ENCODE measurements around the gene MID1IP1.

GRCh38 chrX:38850807-38851544, 49.7 kb downstream of the MID1IP1 start:
- TF ChIP-seq, protein P1, sequence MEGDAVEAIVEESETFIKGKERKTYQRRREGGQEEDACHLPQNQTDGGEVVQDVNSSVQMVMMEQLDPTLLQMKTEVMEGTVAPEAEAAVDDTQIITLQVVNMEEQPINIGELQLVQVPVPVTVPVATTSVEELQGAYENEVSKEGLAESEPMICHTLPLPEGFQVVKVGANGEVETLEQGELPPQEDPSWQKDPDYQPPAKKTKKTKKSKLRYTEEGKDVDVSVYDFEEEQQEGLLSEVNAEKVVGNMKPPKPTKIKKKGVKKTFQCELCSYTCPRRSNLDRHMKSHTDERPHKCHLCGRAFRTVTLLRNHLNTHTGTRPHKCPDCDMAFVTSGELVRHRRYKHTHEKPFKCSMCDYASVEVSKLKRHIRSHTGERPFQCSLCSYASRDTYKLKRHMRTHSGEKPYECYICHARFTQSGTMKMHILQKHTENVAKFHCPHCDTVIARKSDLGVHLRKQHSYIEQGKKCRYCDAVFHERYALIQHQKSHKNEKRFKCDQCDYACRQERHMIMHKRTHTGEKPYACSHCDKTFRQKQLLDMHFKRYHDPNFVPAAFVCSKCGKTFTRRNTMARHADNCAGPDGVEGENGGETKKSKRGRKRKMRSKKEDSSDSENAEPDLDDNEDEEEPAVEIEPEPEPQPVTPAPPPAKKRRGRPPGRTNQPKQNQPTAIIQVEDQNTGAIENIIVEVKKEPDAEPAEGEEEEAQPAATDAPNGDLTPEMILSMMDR (conservative IDR thresholded peaks at IDR 0.05 in 1 of 2, IDR thresholded peaks at IDR 0.05 in 1 of 2; ENCODE audit: low read depth in 1 of 2, low read length in 2 of 2) = no peak
- TF ChIP-seq EZH2 (IDR thresholded peaks at IDR 0.05; ENCODE audit: low read length, missing control alignments) = no peak

Data from fibroblast of lung (primary cell).